Adrenal gland (tissue), 5 donors: ENCODE data around the gene PLA2G2A.

Experiments used
- POLR2A ChIP-seq, 2 donors: fragments of 450-650 bp; IDR thresholded peaks; one replicate each; pipeline ENCODE4 v1.6.1; 2017; ENCODE audit warnings: antibody characterized with exemption in 2 of 2, mild to moderate bottlenecking in 2 of 2, moderate library complexity in 1 of 2
- TF ChIP-seq, protein P1 (sequence below), 6 experiments: fragments of 450-650 bp in 4 of 6; fragments of 200-600 bp in 2 of 6; sonication (generic) in 1 of 6; IDR thresholded peaks; 1 replicate in 5 of 6; 2 replicates in 1 of 6; pipeline versions ENCODE4 v1.5.1 to v1.8.0; 2016 to 2021; ENCODE audit warnings: antibody characterized with exemption in 6 of 6, mild to moderate bottlenecking in 2 of 6, moderate library complexity in 1 of 6
- donor health status: DM: no; HTN: no; CAD: no.

DNA sequence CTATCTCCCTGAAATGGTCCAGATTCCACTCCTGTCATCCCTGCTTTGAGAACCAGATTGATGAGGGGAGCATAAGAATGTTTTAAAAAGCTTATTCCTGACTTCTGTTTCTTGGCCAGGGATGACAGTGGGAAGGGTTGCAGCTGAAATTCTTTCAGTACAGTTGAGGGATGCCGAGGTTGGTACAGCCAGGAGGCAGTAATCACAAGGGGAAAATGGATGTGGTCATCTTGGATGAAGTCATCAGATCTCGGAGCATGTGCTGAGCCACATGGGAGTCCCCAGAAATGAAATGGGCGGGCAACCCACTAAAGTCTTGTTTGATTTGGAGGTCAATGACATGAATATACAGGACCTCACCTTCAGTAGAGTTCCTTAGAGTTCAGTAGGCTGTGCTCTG is 37.3 kb downstream of the PLA2G2A start:
- TF ChIP-seq, protein P1, sequence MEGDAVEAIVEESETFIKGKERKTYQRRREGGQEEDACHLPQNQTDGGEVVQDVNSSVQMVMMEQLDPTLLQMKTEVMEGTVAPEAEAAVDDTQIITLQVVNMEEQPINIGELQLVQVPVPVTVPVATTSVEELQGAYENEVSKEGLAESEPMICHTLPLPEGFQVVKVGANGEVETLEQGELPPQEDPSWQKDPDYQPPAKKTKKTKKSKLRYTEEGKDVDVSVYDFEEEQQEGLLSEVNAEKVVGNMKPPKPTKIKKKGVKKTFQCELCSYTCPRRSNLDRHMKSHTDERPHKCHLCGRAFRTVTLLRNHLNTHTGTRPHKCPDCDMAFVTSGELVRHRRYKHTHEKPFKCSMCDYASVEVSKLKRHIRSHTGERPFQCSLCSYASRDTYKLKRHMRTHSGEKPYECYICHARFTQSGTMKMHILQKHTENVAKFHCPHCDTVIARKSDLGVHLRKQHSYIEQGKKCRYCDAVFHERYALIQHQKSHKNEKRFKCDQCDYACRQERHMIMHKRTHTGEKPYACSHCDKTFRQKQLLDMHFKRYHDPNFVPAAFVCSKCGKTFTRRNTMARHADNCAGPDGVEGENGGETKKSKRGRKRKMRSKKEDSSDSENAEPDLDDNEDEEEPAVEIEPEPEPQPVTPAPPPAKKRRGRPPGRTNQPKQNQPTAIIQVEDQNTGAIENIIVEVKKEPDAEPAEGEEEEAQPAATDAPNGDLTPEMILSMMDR (IDR thresholded peaks at IDR 0.05), result no peak
- TF ChIP-seq POLR2A (IDR thresholded peaks at IDR 0.05), result no peak
